Ovary (tissue), 9 donors: ENCODE measurements around the gene KLHL6. TPM values are rescaled to one million over a fixed set of nuclear protein-coding genes. Genes with fewer than 3 reads are reported as not detected.

Experiments
- DNase-seq, 5 donors: peaks; one replicate each; pipeline ENCODE4 v3.0.0-alpha.2; 2019 to 2020
- H3K27ac ChIP-seq, 2 donors: fragments of 200-600 bp; one replicate each; pipeline versions ENCODE4 v1.5.1 to v1.8.0; 2019 to 2022
- H3K27me3 ChIP-seq: fragments of 200-600 bp; one replicate; pipeline ENCODE4 v1.8.0; 2022
- H3K36me3 ChIP-seq: fragments of 200-600 bp; sonication (generic); one replicate; pipeline ENCODE4 v1.5.1; 2019
- H3K4me1 ChIP-seq: one replicate; pipeline ENCODE4 v1.8.1; 2013; ENCODE audit warnings: mild to moderate bottlenecking, moderate library complexity; ENCODE audit not compliant: insufficient read depth
- H3K4me3 ChIP-seq: fragments of 200-600 bp; sonication (generic); one replicate; pipeline ENCODE4 v1.5.1; 2017
- H3K9me3 ChIP-seq, 2 donors: fragments of 200-600 bp in 1 of 2; sonication (generic) in 1 of 2; one replicate each; pipeline versions ENCODE4 v1.5.1 to v1.8.1; 2013 to 2019; ENCODE audit warnings: mild to moderate bottlenecking in 1 of 2, moderate library complexity in 1 of 2
- CTCF ChIP-seq, 3 donors: fragments of 450-650 bp in 2 of 3; fragments of 200-600 bp in 1 of 3; IDR thresholded peaks; one replicate each; pipeline versions ENCODE4 v1.5.1 to v1.8.0; 2016 to 2022; ENCODE audit warnings: antibody characterized with exemption in 3 of 3, mild to moderate bottlenecking in 1 of 3
- EP300 ChIP-seq: sonication (generic); formaldehyde crosslinking; IDR thresholded peaks from one replicate; pipeline ENCODE4 v1.6.1; 2017; ENCODE audit warnings: antibody characterized with exemption
- POLR2A ChIP-seq: fragments of 450-650 bp; IDR thresholded peaks from one replicate; pipeline ENCODE4 v1.6.1; 2017; ENCODE audit warnings: antibody characterized with exemption, mild to moderate bottlenecking, moderate library complexity
- WGBS, 3 donors: extraction: QIAGEN DNeasy Blood & Tissue Kit in 1 of 3; methylation state at CpG; one replicate each; pipeline versions ENCODE4 v1.1.5 to v1.1.7; 2013 to 2017; 5-methylcytosine and 5-hydroxymethylcytosine counted together
- intact Hi-C, 4 donors: fragments of 100-400 bp; cut with DNase I; formaldehyde crosslinking; loops; one replicate each; pipeline versions ENCODE4 v1.11.0 to v1.15.1; 2022 to 2023
- polyA plus RNA-seq, 2 donors: library from polyadenylated mRNA; stranded (reverse); fragments of 200-250 nt in 1 of 2; fragments of 350-450 nt in 1 of 2; fragmentation: Illumina TruSeq in 1 of 2; extraction: RNeasy Lipid Tissue Mini Kit (QIAGEN cat#74804) in 1 of 2; gene quantifications; one replicate each; pipeline ENCODE4 v1.2.3, GENCODE V29; 2013 to 2014
- total RNA-seq, 7 donors: library from RNA; depleted of rRNA in 2 of 7; stranded (reverse); fragments of >200 nt in 2 of 7; fragmentation: NEBNext Ultra II Directional in 3 of 7; extraction: Animal tissue kit (Norgen Biotek cat#: 25700) in 3 of 7; gene quantifications; one replicate each; pipeline versions ENCODE4 v1.1.0 to v1.2.4, GENCODE V29; 2016 to 2023
- donor health status: DM: no; HTN: no; CAD: no; lungs with moderate emphysema.
- donor health status: DM: no; HTN: no; CAD: no.
- donor health status: Bipolar disorder and iron deficiency.
- donor health status: DM: yes; HTN: yes; CAD: no.
- donor health status: DM: no; HTN: no; CAD: no.
- donor health status: DM: yes; HTN: yes; CAD: no.

KLHL6 gene
- total and polyA plus RNA-seq, 9 donors, result 0.21 to 3.9 (median 0.92) TPM

- no peak overlapping the region for H3K4me3 ChIP-seq
- no peaks in the 10 kb centered on the region for H3K4me1 ChIP-seq
- intact Hi-C loops, result no loop called here
- no peaks in the 10 kb centered on the region for H3K36me3 ChIP-seq
- 83 to 90% (median 85%) methylated on average over 6 of the region's 6 CpGs for WGBS, 3 donors
- no peak overlapping the region for H3K27ac ChIP-seq
- H3K9me3 ChIP-seq, result no peaks in the 10 kb centered on the region
- no peak for TF ChIP-seq CTCF (IDR thresholded peaks at IDR 0.05)
- no peak for TF ChIP-seq POLR2A
- no peak for TF ChIP-seq EP300
- DNase-seq, result no peak
- H3K27me3 ChIP-seq, result no peaks in the 10 kb centered on the region
Measured at GRCh38 chr3:183545708-183546107, 9.8 kb downstream of the KLHL6 start.

GRCh38 chr3:183542355-183542754 is 13.2 kb downstream of the KLHL6 start:
- no peaks in the 10 kb centered on the region for H3K27me3 ChIP-seq
- no peaks in the 10 kb centered on the region for H3K9me3 ChIP-seq
- TF ChIP-seq POLR2A, result no peak
- no peak for TF ChIP-seq CTCF (IDR thresholded peaks at IDR 0.05)
- TF ChIP-seq EP300, result no peak
- intact Hi-C loops, result no loop called here
- no peaks in the 10 kb centered on the region for H3K4me1 ChIP-seq
- WGBS, 3 donors, result 95% methylated on average over 4 of the region's 4 CpGs
- DNase-seq, result no peak
- H3K27ac ChIP-seq, result no peak overlapping the region
- H3K36me3 ChIP-seq, result no peaks in the 10 kb centered on the region
- no peak overlapping the region for H3K4me3 ChIP-seq

- Histone ChIP-seq H3K27ac (no peak overlapping the region), H3K9me3 (no peaks in the 10 kb centered on the region), H3K4me3 (no peak overlapping the region), H3K4me1 (peaks cover under 1% of the 10 kb centered on the region), H3K27me3 (no peaks in the 10 kb centered on the region), H3K36me3 (no peaks in the 10 kb centered on the region)
- TF ChIP-seq EP300 (no peak), POLR2A (no peak), CTCF (IDR thresholded peaks at IDR 0.05) (no peak)
- intact Hi-C loops, result no loop called here
- DNase-seq, result no peak
- 57 to 64% (median 59%) methylated on average over 3 of the region's 3 CpGs for WGBS, 3 donors
Measured at GRCh38 chr3:183541738-183542137, 13.8 kb downstream of the KLHL6 start.

GRCh38 chr3:183541235-183541655 is 14.3 kb downstream of the KLHL6 start:
- intact Hi-C loops, result no loop called here
- Histone ChIP-seq H3K9me3 (no peaks in the 10 kb centered on the region), H3K27me3 (no peaks in the 10 kb centered on the region), H3K4me1 (peaks cover 2% of the 10 kb centered on the region), H3K27ac (no peak overlapping the region), H3K4me3 (no peak overlapping the region), H3K36me3 (no peaks in the 10 kb centered on the region)
- 85 to 90% (median 88%) methylated on average over 6 of the region's 6 CpGs for WGBS, 3 donors
- no peak for DNase-seq
- no peak for TF ChIP-seq POLR2A
- no peak for TF ChIP-seq EP300
- TF ChIP-seq CTCF (IDR thresholded peaks at IDR 0.05), result no peak
